Stimulated activated CD4-positive, alpha-beta T cell treated with anti-CD3 and anti-CD28 coated beads, Interleukin-2, amount 100 ng/mL, for 24 hours (primary cell): Measurements from ENCODE around the gene EID2.

ENCODE experiments used
- DNase-seq, 2 donors: peaks; one replicate each; pipeline ENCODE4 v3.0.0-alpha.2; 2020

The EID2 gene

GRCh38 chr19:39500543-39500942 is 39.4 kb downstream of the EID2 start:
- DNase-seq, result no peak

- no peak for DNase-seq
These were observed 40.0 kb downstream of the EID2 start for GRCh38 chr19:39499932-39500331.

GRCh38 chr19:39498798-39499642 is 40.9 kb downstream of the EID2 start, which contains the start of gene DLL3:
Gene DLL3 (plus strand): TSS chr19:39498947. CDS start chr19:39498975, 28 bp downstream.
- peak; percentile 22 to 37 for DNase-seq

GRCh38 chr19:39497996-39498797 is 41.8 kb downstream of the EID2 start:
- DNase-seq, result peak; percentile 23 to 32

- DNase-seq, result no peak
These were observed 42.3 kb downstream of the EID2 start for GRCh38 chr19:39497701-39497995.

- DNase-seq, result no peak
These were observed 43.9 kb downstream of the EID2 start for GRCh38 chr19:39496063-39496462.

GRCh38 chr19:39494661-39495060 is 45.3 kb downstream of the EID2 start:
- no peak for DNase-seq

GRCh38 chr19:39492788-39493187 is 47.2 kb downstream of the EID2 start:
- no peak for DNase-seq

- no peak for DNase-seq
These were observed 47.7 kb downstream of the EID2 start for GRCh38 chr19:39492225-39492624.

GRCh38 chr19:39489756-39490155 is 50.2 kb downstream of the EID2 start:
- no peak for DNase-seq
